H1 (cell line): ENCODE data around the gene MAPK9. TPM values are rescaled to one million over a fixed set of nuclear protein-coding genes. Genes with fewer than 3 reads are reported as not detected.

Source experiments
- CTCF ChIA-PET: fragments of 300-600 bp; sonication (Branson Sonifier 250); formaldehyde crosslinking; loops from one replicate; lab custom pipeline; 2021; ENCODE audit not compliant: partially characterized antibody; lab: Charles Lee
- POLR2A ChIA-PET: fragments of 300-600 bp; sonication (Branson Sonifier 250); formaldehyde crosslinking; loops from one replicate; lab custom pipeline; 2021; ENCODE audit warnings: inconsistent platforms; ENCODE audit not compliant: partially characterized antibody; lab: Charles Lee
- DNase-seq, 2 experiments: peaks; one replicate each; pipeline versions ENCODE4 v3.0.0 to v3.0.0-alpha.2; 2010 to 2022; ENCODE audit warnings: low spot score in 2 of 2, low read depth in 1 of 2, mixed read lengths in 1 of 2
- FAIRE-seq: peaks from 2 replicates; lab custom pipeline; 2011; peaks lifted over from hg19 to GRCh38; lab: Jason Lieb, UNC
- H2AFZ ChIP-seq: 2 replicates; pipeline ENCODE4 v1.8.1; 2012; ENCODE audit warnings: low read length, inconsistent platforms
- H2AK5ac ChIP-seq: 2 replicates; pipeline ENCODE4 v1.6.1; 2013; ENCODE audit warnings: low read depth, low read length
- H2BK120ac ChIP-seq: replicated peaks from 2 replicates; pipeline ENCODE3; 2013; ENCODE audit warnings: low read depth, low read length, inconsistent platforms
- H2BK12ac ChIP-seq: 2 replicates; pipeline ENCODE4 v1.6.1; 2013; ENCODE audit warnings: low read depth, low read length
- H2BK15ac ChIP-seq: 2 replicates; pipeline ENCODE4 v1.6.1; 2013; ENCODE audit warnings: low read length
- H2BK20ac ChIP-seq: 2 replicates; pipeline ENCODE4 v1.6.1; 2013; ENCODE audit warnings: low read length
- H2BK5ac ChIP-seq: 2 replicates; pipeline ENCODE4 v1.6.1; 2013; ENCODE audit warnings: low read depth, low read length
- H3K14ac ChIP-seq: 2 replicates; pipeline ENCODE4 v1.6.1; 2013; ENCODE audit warnings: inconsistent platforms; ENCODE audit not compliant: insufficient read length
- H3K18ac ChIP-seq: 2 replicates; pipeline ENCODE4 v1.6.1; 2013; ENCODE audit warnings: low read length; ENCODE audit errors: extremely low read depth
- H3K23ac ChIP-seq: 2 replicates; pipeline ENCODE4 v1.6.1; 2013; ENCODE audit warnings: inconsistent platforms; ENCODE audit not compliant: insufficient read length
- H3K23me2 ChIP-seq: 2 replicates; pipeline ENCODE4 v1.6.1; 2013; ENCODE audit warnings: low read depth, low read length
- H3K27ac ChIP-seq: 2 replicates; pipeline ENCODE4 v1.6.1; 2011; ENCODE audit warnings: low read depth, low read length, inconsistent platforms
- H3K27me3 ChIP-seq, 4 experiments: replicated peaks in 1 of 4; 1 replicate in 1 of 4; 2 replicates in 3 of 4; pipeline versions ENCODE4 v1.6.1 to v1.8.1; 2011 to 2013; ENCODE audit warnings: low read length in 3 of 4, mild to moderate bottlenecking in 3 of 4, inconsistent platforms in 2 of 4, mixed read lengths in 2 of 4, moderate library complexity in 1 of 4; ENCODE audit not compliant: control insufficient read depth in 3 of 4, insufficient read depth in 3 of 4; ENCODE audit errors: extremely low read depth in 1 of 4
- H3K36me3 ChIP-seq, 4 experiments: 2 replicates each; pipeline versions ENCODE4 v1.6.1 to v1.8.1; 2011 to 2013; ENCODE audit warnings: mild to moderate bottlenecking in 4 of 4, low read length in 3 of 4, moderate library complexity in 2 of 4, control low read depth in 1 of 4, inconsistent platforms in 1 of 4; ENCODE audit not compliant: insufficient read depth in 4 of 4, control insufficient read depth in 2 of 4
- H3K4ac ChIP-seq: replicated peaks from 2 replicates; pipeline ENCODE3; 2013; ENCODE audit warnings: low read length, low read depth, mixed read lengths, inconsistent platforms; ENCODE audit not compliant: insufficient read length
- H3K4me1 ChIP-seq, 4 experiments: replicated peaks in 1 of 4; 1 replicate in 1 of 4; 2 replicates in 3 of 4; pipeline versions ENCODE4 v1.6.1 to v1.8.1; 2011 to 2013; ENCODE audit warnings: low read length in 3 of 4, inconsistent platforms in 2 of 4, mixed read lengths in 1 of 4; ENCODE audit not compliant: insufficient read depth in 4 of 4, control insufficient read depth in 3 of 4
- H3K4me2 ChIP-seq, 2 experiments: 2 replicates each; pipeline versions ENCODE4 v1.6.1 to v1.8.1; 2011 to 2013; ENCODE audit warnings: low read depth in 2 of 2, low read length in 2 of 2, control low read depth in 1 of 2, inconsistent platforms in 1 of 2, mild to moderate bottlenecking in 1 of 2; ENCODE audit not compliant: insufficient read depth in 1 of 2
- H3K4me3 ChIP-seq, 4 experiments: fragments of 200-600, 300-600 bp in 1 of 4; sonication (generic), shearing (Covaris generic), sonication (Bioruptor Twin) in 1 of 4; 2 replicates each; pipeline versions ENCODE4 v1.5.1 to v1.8.1; 2011 to 2016; ENCODE audit warnings: low read length in 4 of 4, low read depth in 3 of 4, control low read depth in 2 of 4, inconsistent platforms in 2 of 4, mild to moderate bottlenecking in 2 of 4, mixed read lengths in 1 of 4, moderate library complexity in 1 of 4; ENCODE audit not compliant: insufficient read depth in 2 of 4; ENCODE audit errors: extremely low read depth in 1 of 4
- H3K56ac ChIP-seq: replicated peaks from 2 replicates; pipeline ENCODE3; 2013; ENCODE audit warnings: low read depth, mild to moderate bottlenecking, mixed read lengths, low read length, inconsistent platforms; ENCODE audit not compliant: insufficient read length
- H3K79me1 ChIP-seq: 2 replicates; pipeline ENCODE4 v1.6.1; 2013; ENCODE audit warnings: low read depth, low read length, control low read depth
- H3K79me2 ChIP-seq, 2 experiments: 2 replicates each; pipeline versions ENCODE4 v1.6.1 to v1.8.1; 2012 to 2013; ENCODE audit warnings: low read length in 2 of 2, mild to moderate bottlenecking in 2 of 2, inconsistent platforms in 1 of 2; ENCODE audit not compliant: insufficient read depth in 2 of 2, control insufficient read depth in 1 of 2
- H3K9ac ChIP-seq, 4 experiments: replicated peaks in 1 of 4; 1 replicate in 1 of 4; 2 replicates in 3 of 4; pipeline versions ENCODE4 v1.6.1 to v1.8.1; 2011 to 2013; ENCODE audit warnings: low read depth in 3 of 4, low read length in 3 of 4, control low read depth in 2 of 4, mild to moderate bottlenecking in 2 of 4, moderate library complexity in 2 of 4, inconsistent platforms in 1 of 4; ENCODE audit errors: extremely low read depth in 1 of 4
- H3K9me3 ChIP-seq, 2 experiments: 2 replicates each; pipeline versions ENCODE4 v1.6.1 to v1.8.1; 2012 to 2013; ENCODE audit warnings: mild to moderate bottlenecking in 2 of 2, moderate library complexity in 2 of 2, control low read depth in 1 of 2, inconsistent platforms in 1 of 2, low read depth in 1 of 2, low read length in 1 of 2, mixed read lengths in 1 of 2; ENCODE audit not compliant: insufficient read depth in 2 of 2
- H4K20me1 ChIP-seq, 2 experiments: replicated peaks in 1 of 2; 2 replicates each; pipeline versions ENCODE3 to v1.8.1; 2011 to 2013; ENCODE audit warnings: inconsistent platforms in 2 of 2, low read length in 2 of 2, mild to moderate bottlenecking in 1 of 2; ENCODE audit not compliant: insufficient read depth in 2 of 2, control insufficient read depth in 1 of 2
- H4K5ac ChIP-seq: 2 replicates; pipeline ENCODE4 v1.6.1; 2013; ENCODE audit warnings: low read length, low read depth, mixed read lengths, inconsistent platforms; ENCODE audit not compliant: insufficient read length
- H4K8ac ChIP-seq: 2 replicates; pipeline ENCODE4 v1.8.0; 2013; ENCODE audit warnings: mild to moderate bottlenecking, moderate library complexity, low read length, inconsistent platforms; ENCODE audit not compliant: insufficient read depth; ENCODE audit errors: extremely low read depth
- H4K91ac ChIP-seq: replicated peaks from 2 replicates; pipeline ENCODE3; 2013; ENCODE audit warnings: low read length, mixed read lengths, inconsistent platforms; ENCODE audit not compliant: insufficient read length
- BACH1 ChIP-seq: IDR thresholded peaks from 2 replicates; pipeline ENCODE4 v1.6.1; 2012; ENCODE audit warnings: low read length, improper control_type of control experiment
- CHD2 ChIP-seq: IDR thresholded peaks from 2 replicates; pipeline ENCODE4 v1.6.1; 2012; ENCODE audit warnings: low read length, improper control_type of control experiment
- CTBP2 ChIP-seq: IDR thresholded peaks from 2 replicates; pipeline ENCODE4 v1.7.0; 2011; ENCODE audit warnings: borderline replicate concordance, mild to moderate bottlenecking, moderate library complexity, mixed read lengths, low read length; ENCODE audit not compliant: insufficient read depth, insufficient read length
- JUND ChIP-seq: IDR thresholded peaks from 2 replicates; pipeline ENCODE4 v1.6.1; 2011; ENCODE audit warnings: mild to moderate bottlenecking, improper control_type of control experiment, low read length
- POLR2A ChIP-seq, 2 experiments: IDR thresholded peaks; 1 replicate in 1 of 2; 2 replicates in 1 of 2; pipeline ENCODE4 v1.6.1; 2011; ENCODE audit warnings: low read depth in 2 of 2, low read length in 2 of 2, mild to moderate bottlenecking in 2 of 2; ENCODE audit errors: control extremely low read depth in 1 of 2
- POU5F1 ChIP-seq: IDR thresholded peaks from 2 replicates; pipeline ENCODE4 v1.6.1; 2011; ENCODE audit warnings: low read depth, mild to moderate bottlenecking, low read length, moderate library complexity
- SIX5 ChIP-seq: IDR thresholded peaks from 2 replicates; pipeline ENCODE4 v1.6.1; 2011; ENCODE audit warnings: mild to moderate bottlenecking, low read depth, low read length
- TAF7 ChIP-seq: optimal IDR thresholded peaks from 2 replicates; pipeline ENCODE3; 2011; ENCODE audit warnings: low read depth, mild to moderate bottlenecking, inconsistent platforms, low read length, moderate library complexity, borderline replicate concordance
- WGBS, 2 experiments: shearing (Covaris generic) in 1 of 2; methylation state at CpG; one replicate each; pipeline versions ENCODE4 v1.1.6 to v1.1.7; 2013 to 2015; ENCODE audit warnings: low lambda C conversion rate in 2 of 2, mixed read lengths in 2 of 2, inconsistent platforms in 1 of 2, low coverage in 1 of 2, missing lambda C conversion rate in 1 of 2; ENCODE audit not compliant: insufficient replicate concordance in 2 of 2, insufficient coverage in 1 of 2, insufficient read length in 1 of 2; ENCODE audit errors: extremely low coverage in 1 of 2, missing lambda C conversion rate in 1 of 2; 5-methylcytosine and 5-hydroxymethylcytosine counted together
- polyA plus RNA-seq, 7 experiments: library from polyadenylated mRNA; depleted of rRNA in 3 of 7; stranded (reverse) in 5 of 7; unstranded in 2 of 7; fragments of >200 nt in 5 of 7; fragments of 200-250 nt in 2 of 7; gene quantifications; 1 replicate in 5 of 7; 2 replicates in 1 of 7; 4 replicates in 1 of 7; pipeline versions ENCODE4 v1.2.1 to v1.2.3, GENCODE V29; 2011 to 2013; ENCODE audit warnings: missing spikeins in 2 of 7, mixed read lengths in 2 of 7
- total RNA-seq: library from RNA; stranded (reverse); fragmentation: NEBNext Ultra II Directional; extraction: Animal tissue kit (Norgen Biotek cat#: 25700); gene quantifications from 2 replicates; pipeline ENCODE4 v1.2.1, GENCODE V29; 2021

The MAPK9 gene
- total and polyA plus RNA-seq, 2 of the 8 experiments (the other 6 are each of a cell fraction or from before 2014, with no cell fraction given), result 22.3 to 43.7 TPM

- H2AFZ ChIP-seq, result no peak overlapping the region
- H2BK20ac ChIP-seq, result no peak overlapping the region
- H4K5ac ChIP-seq, result no peak overlapping the region
- H3K9ac ChIP-seq, result no peak overlapping the region
- no peak overlapping the region for H2BK120ac ChIP-seq
- TF ChIP-seq CHD2 (no peak), TAF7 (no peak), BACH1 (no peak), POU5F1 (no peak), SIX5 (no peak), JUND (no peak), POLR2A (IDR thresholded peaks at IDR 0.05; ENCODE audit: control extremely low read depth in 1 of 2, low read depth in 2 of 2, low read length in 2 of 2) (no peak), CTBP2 (no peak)
- WGBS, 2 experiments, result 94% methylated on average over 4 of the region's 4 CpGs; no CpG with 5 or more reads in 1 of the 2 experiments
- H3K23me2 ChIP-seq, result no peaks in the 10 kb centered on the region; the same call in 1 of the 2 replicates
- H3K4me3 ChIP-seq, result no peak overlapping the region
- ChIA-PET POLR2A (no interaction called here), CTCF (interaction anchor here (0.9 to 8.9 kb wide), 3 partner anchors 12 to 30 kb away, joined by 3 to 61 read pairs (median 7); partner anchors contain the start of gene RASGEF1C)
- H3K79me1 ChIP-seq, result no peaks in the 10 kb centered on the region
- H3K27ac ChIP-seq, result no peak overlapping the region
- H3K4me2 ChIP-seq, result no peak overlapping the region
- no peaks in the 10 kb centered on the region for H3K9me3 ChIP-seq
- no peak overlapping the region for H3K23ac ChIP-seq
- no peak overlapping the region for H3K4ac ChIP-seq
- FAIRE-seq, result no peak
- H2BK15ac ChIP-seq, result no peak overlapping the region
- no peak overlapping the region for H3K18ac ChIP-seq
- no peaks in the 10 kb centered on the region for H3K4me1 ChIP-seq
- no peaks in the 10 kb centered on the region for H3K79me2 ChIP-seq
- no peak for DNase-seq
- H2BK12ac ChIP-seq, result no peak overlapping the region
- no peak overlapping the region for H3K56ac ChIP-seq
- no peak overlapping the region for H3K14ac ChIP-seq
- no peaks in the 10 kb centered on the region for H3K36me3 ChIP-seq
- H3K27me3 ChIP-seq, result no peaks in the 10 kb centered on the region
- H4K91ac ChIP-seq, result no peak overlapping the region
- H2AK5ac ChIP-seq, result no peak overlapping the region
- H2BK5ac ChIP-seq, result no peak overlapping the region
- no peaks in the 10 kb centered on the region for H4K20me1 ChIP-seq
- no peak overlapping the region for H4K8ac ChIP-seq
These were observed 93.7 kb downstream of the MAPK9 start for GRCh38 chr5:180198208-180198607.
